Midbrain (tissue), 1 donor: ENCODE measurements around the gene SHROOM4.
A peak's percentile ranks its signal among the peaks of the same experiment; 100 is the strongest.

Source experiments
- DNase-seq: peaks from one replicate; lab custom pipeline; 2025; lab: John Stamatoyannopoulos, UW

SHROOM4 gene

GRCh38 chrX:50780144-50780543 lies 33.9 kb downstream of the SHROOM4 start:
- DNase-seq: no peak

GRCh38 chrX:50779694-50780093 lies 34.3 kb downstream of the SHROOM4 start:
- DNase-seq: no peak

GRCh38 chrX:50778272-50778671 lies 35.7 kb downstream of the SHROOM4 start:
- DNase-seq: no peak

- DNase-seq: no peak
These were observed 37.7 kb downstream of the SHROOM4 start for GRCh38 chrX:50776248-50776647.

- DNase-seq: no peak
These were observed 42.6 kb downstream of the SHROOM4 start for GRCh38 chrX:50771382-50771781.

- no peak for DNase-seq
These were observed 43.3 kb downstream of the SHROOM4 start for GRCh38 chrX:50770702-50771101.

- DNase-seq: peak; percentile 67
These were observed 44.5 kb downstream of the SHROOM4 start for GRCh38 chrX:50769389-50770063.

- DNase-seq: no peak
These were observed 45.2 kb downstream of the SHROOM4 start for GRCh38 chrX:50768801-50769200.

GRCh38 chrX:50765986-50766385 lies 48.0 kb downstream of the SHROOM4 start:
- DNase-seq: no peak

- no peak for DNase-seq
These were observed 51.4 kb downstream of the SHROOM4 start for GRCh38 chrX:50762578-50762977.

- no peak for DNase-seq
These were observed 57.7 kb downstream of the SHROOM4 start for GRCh38 chrX:50756276-50756675.

- no peak for DNase-seq
These were observed 62.9 kb downstream of the SHROOM4 start for GRCh38 chrX:50751091-50751490.

- peak; percentile 28 for DNase-seq
These were observed 66.5 kb downstream of the SHROOM4 start for GRCh38 chrX:50747471-50747900.

- DNase-seq: no peak
These were observed 77.3 kb downstream of the SHROOM4 start for GRCh38 chrX:50736656-50737055.

GRCh38 chrX:50726296-50726695 lies 87.7 kb downstream of the SHROOM4 start:
- DNase-seq: no peak

GRCh38 chrX:50725310-50725709 lies 88.7 kb downstream of the SHROOM4 start:
- DNase-seq: no peak

GRCh38 chrX:50723006-50723405 lies 91.0 kb downstream of the SHROOM4 start:
- no peak for DNase-seq

- no peak for DNase-seq
These were observed 92.1 kb downstream of the SHROOM4 start for GRCh38 chrX:50721764-50722521.

GRCh38 chrX:50719614-50720013 lies 94.4 kb downstream of the SHROOM4 start:
- DNase-seq: no peak

- peak; percentile 0 for DNase-seq
These were observed 95.2 kb downstream of the SHROOM4 start for GRCh38 chrX:50718776-50719175.

GRCh38 chrX:50716706-50717105 lies 97.3 kb downstream of the SHROOM4 start:
- no peak for DNase-seq

- no peak for DNase-seq
These were observed 101.2 kb downstream of the SHROOM4 start for GRCh38 chrX:50712777-50713176.

- no peak for DNase-seq
These were observed 102.1 kb downstream of the SHROOM4 start for GRCh38 chrX:50711907-50712306.
